ENCODE measurements around the gene TFAM.

The TFAM gene

GRCh38 chr10:58436071-58436470, 50.9 kb downstream of the TFAM start:
- Histone ChIP-seq H3K4ac (ENCODE audit: low read depth, low read length) (no peak overlapping the region), H3K36me3 (ENCODE audit: control insufficient read depth, insufficient read depth, low read length) (no peaks in the 10 kb centered on the region), H2BK15ac (replicated peaks; ENCODE audit: low read depth) (no peak overlapping the region), H2BK120ac (ENCODE audit: low read depth, low read length) (no peak overlapping the region), H3K18ac (ENCODE audit: low read length) (no peak overlapping the region), H3K27me3 (ENCODE audit: insufficient read depth, low read length, poor library complexity) (no peaks in the 10 kb centered on the region), H3K27ac (ENCODE audit: low read depth, low read length) (no peak overlapping the region), H2AK5ac (ENCODE audit: low read length) (no peak overlapping the region), H3K23ac (ENCODE audit: low read length) (no peak overlapping the region), H3K4me2 (ENCODE audit: low read length) (no peak overlapping the region), H4K5ac (ENCODE audit: low read length) (no peak overlapping the region), H3K4me1 (ENCODE audit: control insufficient read depth, low read depth, low read length) (peaks cover 2% of the 10 kb centered on the region), H4K8ac (ENCODE audit: low read depth, low read length) (no peak overlapping the region), H2BK5ac (ENCODE audit: low read length) (no peak overlapping the region), H3K56ac (ENCODE audit: low read length) (no peak overlapping the region), H3K9ac (ENCODE audit: low read length) (no peak overlapping the region), H3K79me1 (ENCODE audit: low read length) (no peaks in the 10 kb centered on the region), H3K4me3 (ENCODE audit: low read length) (no peak overlapping the region), H3K79me2 (ENCODE audit: control insufficient read depth, insufficient read depth, low read length) (no peaks in the 10 kb centered on the region)
- no CpG with 5 or more reads among the region's 4 CpGs for WGBS (ENCODE audit: extremely low coverage, insufficient coverage, low lambda C conversion rate)
- peak; percentile 51 for DNase-seq

GRCh38 chr10:58438340-58438871, 53.2 kb downstream of the TFAM start:
- H3K4me2 ChIP-seq (ENCODE audit: low read length): no peak overlapping the region
- no peak overlapping the region for H3K9ac ChIP-seq (ENCODE audit: low read length)
- H3K23ac ChIP-seq (ENCODE audit: low read length): no peak overlapping the region
- H2AK5ac ChIP-seq (ENCODE audit: low read length): no peak overlapping the region
- H4K5ac ChIP-seq (ENCODE audit: low read length): no peak overlapping the region
- no peaks in the 10 kb centered on the region for H3K36me3 ChIP-seq (ENCODE audit: control insufficient read depth, insufficient read depth, low read length)
- no peaks in the 10 kb centered on the region for H3K79me1 ChIP-seq (ENCODE audit: low read length)
- H3K56ac ChIP-seq (ENCODE audit: low read length): no peak overlapping the region
- no peak overlapping the region for H4K8ac ChIP-seq (ENCODE audit: low read depth, low read length)
- H3K4me1 ChIP-seq (ENCODE audit: control insufficient read depth, low read depth, low read length): peaks cover 2% of the 10 kb centered on the region
- H3K27ac ChIP-seq (ENCODE audit: low read depth, low read length): no peak overlapping the region
- H3K79me2 ChIP-seq (ENCODE audit: control insufficient read depth, insufficient read depth, low read length): no peaks in the 10 kb centered on the region
- no CpG with 5 or more reads among the region's 3 CpGs for WGBS (ENCODE audit: extremely low coverage, insufficient coverage, low lambda C conversion rate)
- no peak overlapping the region for H3K4ac ChIP-seq (ENCODE audit: low read depth, low read length)
- H2BK5ac ChIP-seq (ENCODE audit: low read length): no peak overlapping the region
- H3K18ac ChIP-seq (ENCODE audit: low read length): no peak overlapping the region
- H3K27me3 ChIP-seq (ENCODE audit: insufficient read depth, low read length, poor library complexity): no peaks in the 10 kb centered on the region
- H3K4me3 ChIP-seq (ENCODE audit: low read length): no peak overlapping the region
- H2BK120ac ChIP-seq (ENCODE audit: low read depth, low read length): no peak overlapping the region
- DNase-seq: no peak
- no peak overlapping the region for H2BK15ac ChIP-seq (replicated peaks; ENCODE audit: low read depth)

- H3K4me2 ChIP-seq (ENCODE audit: low read length): no peak overlapping the region
- no peaks in the 10 kb centered on the region for H3K36me3 ChIP-seq (ENCODE audit: control insufficient read depth, insufficient read depth, low read length)
- no peak overlapping the region for H3K9ac ChIP-seq (ENCODE audit: low read length)
- no peak overlapping the region for H2BK15ac ChIP-seq (replicated peaks; ENCODE audit: low read depth)
- H3K4ac ChIP-seq (ENCODE audit: low read depth, low read length): no peak overlapping the region
- no peak overlapping the region for H2BK120ac ChIP-seq (ENCODE audit: low read depth, low read length)
- H3K4me1 ChIP-seq (ENCODE audit: control insufficient read depth, low read depth, low read length): peaks cover 2% of the 10 kb centered on the region
- H2BK5ac ChIP-seq (ENCODE audit: low read length): no peak overlapping the region
- H3K18ac ChIP-seq (ENCODE audit: low read length): no peak overlapping the region
- H3K4me3 ChIP-seq (ENCODE audit: low read length): no peak overlapping the region
- H4K8ac ChIP-seq (ENCODE audit: low read depth, low read length): no peak overlapping the region
- no peak overlapping the region for H3K23ac ChIP-seq (ENCODE audit: low read length)
- H3K27ac ChIP-seq (ENCODE audit: low read depth, low read length): no peak overlapping the region
- no peak overlapping the region for H2AK5ac ChIP-seq (ENCODE audit: low read length)
- WGBS (ENCODE audit: extremely low coverage, insufficient coverage, low lambda C conversion rate): no CpG with 5 or more reads among the region's 1 CpG
- H3K56ac ChIP-seq (ENCODE audit: low read length): no peak overlapping the region
- H3K27me3 ChIP-seq (ENCODE audit: insufficient read depth, low read length, poor library complexity): no peaks in the 10 kb centered on the region
- no peaks in the 10 kb centered on the region for H3K79me1 ChIP-seq (ENCODE audit: low read length)
- DNase-seq: no peak
- H3K79me2 ChIP-seq (ENCODE audit: control insufficient read depth, insufficient read depth, low read length): no peaks in the 10 kb centered on the region
- no peak overlapping the region for H4K5ac ChIP-seq (ENCODE audit: low read length)
Measured at GRCh38 chr10:58438986-58439385, 53.8 kb downstream of the TFAM start.

GRCh38 chr10:58439632-58440364, 54.6 kb downstream of the TFAM start:
- WGBS (ENCODE audit: extremely low coverage, insufficient coverage, low lambda C conversion rate): no CpG with 5 or more reads among the region's 5 CpGs
- H3K4ac ChIP-seq (ENCODE audit: low read depth, low read length): no peak overlapping the region
- no peak overlapping the region for H2BK15ac ChIP-seq (replicated peaks; ENCODE audit: low read depth)

GRCh38 chr10:58440484-58440883, 55.3 kb downstream of the TFAM start:
- no CpG with 5 or more reads among the region's 1 CpG for WGBS (ENCODE audit: extremely low coverage, insufficient coverage, low lambda C conversion rate)

More at GRCh38 chr10:58439632-58440364, 54.6 kb downstream of the TFAM start:
- H3K23ac ChIP-seq (ENCODE audit: low read length): no peak overlapping the region
- no peak for DNase-seq
- H3K27me3 ChIP-seq (ENCODE audit: insufficient read depth, low read length, poor library complexity): no peaks in the 10 kb centered on the region
- no peaks in the 10 kb centered on the region for H3K36me3 ChIP-seq (ENCODE audit: control insufficient read depth, insufficient read depth, low read length)
- H3K27ac ChIP-seq (ENCODE audit: low read depth, low read length): no peak overlapping the region
- H2BK5ac ChIP-seq (ENCODE audit: low read length): no peak overlapping the region
- no peak overlapping the region for H3K4me2 ChIP-seq (ENCODE audit: low read length)
- no peak overlapping the region for H2AK5ac ChIP-seq (ENCODE audit: low read length)
- no peak overlapping the region for H3K4me3 ChIP-seq (ENCODE audit: low read length)
- no peaks in the 10 kb centered on the region for H3K79me1 ChIP-seq (ENCODE audit: low read length)
- no peak overlapping the region for H2BK120ac ChIP-seq (ENCODE audit: low read depth, low read length)
- no peak overlapping the region for H3K18ac ChIP-seq (ENCODE audit: low read length)
- no peak overlapping the region for H4K8ac ChIP-seq (ENCODE audit: low read depth, low read length)
- H3K4me1 ChIP-seq (ENCODE audit: control insufficient read depth, low read depth, low read length): peaks cover 2% of the 10 kb centered on the region
- no peak overlapping the region for H4K5ac ChIP-seq (ENCODE audit: low read length)
- no peak overlapping the region for H3K56ac ChIP-seq (ENCODE audit: low read length)
- no peaks in the 10 kb centered on the region for H3K79me2 ChIP-seq (ENCODE audit: control insufficient read depth, insufficient read depth, low read length)
- H3K9ac ChIP-seq (ENCODE audit: low read length): no peak overlapping the region

GRCh38 chr10:58444321-58444720, 59.1 kb downstream of the TFAM start:
- no peak overlapping the region for H3K18ac ChIP-seq (ENCODE audit: low read length)
- no peak overlapping the region for H3K27ac ChIP-seq (ENCODE audit: low read depth, low read length)
- no peak overlapping the region for H2BK5ac ChIP-seq (ENCODE audit: low read length)
- H3K4me3 ChIP-seq (ENCODE audit: low read length): no peak overlapping the region
- H3K4me2 ChIP-seq (ENCODE audit: low read length): no peak overlapping the region
- H3K79me2 ChIP-seq (ENCODE audit: control insufficient read depth, insufficient read depth, low read length): no peaks in the 10 kb centered on the region
- no peak overlapping the region for H2BK120ac ChIP-seq (ENCODE audit: low read depth, low read length)
- no peak overlapping the region for H3K23ac ChIP-seq (ENCODE audit: low read length)
- no peak overlapping the region for H4K8ac ChIP-seq (ENCODE audit: low read depth, low read length)
- no peaks in the 10 kb centered on the region for H3K36me3 ChIP-seq (ENCODE audit: control insufficient read depth, insufficient read depth, low read length)
- DNase-seq: no peak
- H2BK15ac ChIP-seq (replicated peaks; ENCODE audit: low read depth): no peak overlapping the region
- H3K27me3 ChIP-seq (ENCODE audit: insufficient read depth, low read length, poor library complexity): no peaks in the 10 kb centered on the region
- H3K4ac ChIP-seq (ENCODE audit: low read depth, low read length): no peak overlapping the region
- H2AK5ac ChIP-seq (ENCODE audit: low read length): no peak overlapping the region
- H3K56ac ChIP-seq (ENCODE audit: low read length): no peak overlapping the region
- no peak overlapping the region for H3K9ac ChIP-seq (ENCODE audit: low read length)
- H3K4me1 ChIP-seq (ENCODE audit: control insufficient read depth, low read depth, low read length): no peaks in the 10 kb centered on the region
- H3K79me1 ChIP-seq (ENCODE audit: low read length): no peaks in the 10 kb centered on the region
- no CpG with 5 or more reads among the region's 3 CpGs for WGBS (ENCODE audit: extremely low coverage, insufficient coverage, low lambda C conversion rate)
- H4K5ac ChIP-seq (ENCODE audit: low read length): no peak overlapping the region

More at GRCh38 chr10:58440484-58440883, 55.3 kb downstream of the TFAM start:
- no peak overlapping the region for H3K4ac ChIP-seq (ENCODE audit: low read depth, low read length)
- H2AK5ac ChIP-seq (ENCODE audit: low read length): no peak overlapping the region
- no peaks in the 10 kb centered on the region for H3K79me1 ChIP-seq (ENCODE audit: low read length)
- H3K4me2 ChIP-seq (ENCODE audit: low read length): no peak overlapping the region
- H3K56ac ChIP-seq (ENCODE audit: low read length): no peak overlapping the region
- H3K36me3 ChIP-seq (ENCODE audit: control insufficient read depth, insufficient read depth, low read length): no peaks in the 10 kb centered on the region
- H3K9ac ChIP-seq (ENCODE audit: low read length): no peak overlapping the region
- no peak overlapping the region for H4K8ac ChIP-seq (ENCODE audit: low read depth, low read length)
- no peak overlapping the region for H2BK5ac ChIP-seq (ENCODE audit: low read length)
- no peak overlapping the region for H2BK120ac ChIP-seq (ENCODE audit: low read depth, low read length)
- H3K4me1 ChIP-seq (ENCODE audit: control insufficient read depth, low read depth, low read length): peaks cover under 1% of the 10 kb centered on the region
- H3K4me3 ChIP-seq (ENCODE audit: low read length): no peak overlapping the region
- no peak for DNase-seq
- no peak overlapping the region for H4K5ac ChIP-seq (ENCODE audit: low read length)
- no peaks in the 10 kb centered on the region for H3K27me3 ChIP-seq (ENCODE audit: insufficient read depth, low read length, poor library complexity)
- H3K18ac ChIP-seq (ENCODE audit: low read length): no peak overlapping the region
- H2BK15ac ChIP-seq (replicated peaks; ENCODE audit: low read depth): no peak overlapping the region
- H3K27ac ChIP-seq (ENCODE audit: low read depth, low read length): no peak overlapping the region
- no peak overlapping the region for H3K23ac ChIP-seq (ENCODE audit: low read length)
- H3K79me2 ChIP-seq (ENCODE audit: control insufficient read depth, insufficient read depth, low read length): no peaks in the 10 kb centered on the region

Data from mesendoderm (in vitro differentiated cells).